ENCODE measurements around the gene LDLRAP1.
A peak's percentile ranks its signal among the peaks of the same experiment; 100 is the strongest.
"Not testable (repeated sequence)": the region's sequence is repeated elsewhere in the genome, so short reads cannot be mapped to it uniquely, and the experiment has no call there.

Gene LDLRAP1

GRCh38 chr1:25580927-25581326 is 37.5 kb downstream of the LDLRAP1 start:
- no peak for DNase-seq (ENCODE audit: low read depth)
- no peak overlapping the region for H3K4me3 ChIP-seq (ENCODE audit: low read depth, low read length)
- TF ChIP-seq, protein P1, sequence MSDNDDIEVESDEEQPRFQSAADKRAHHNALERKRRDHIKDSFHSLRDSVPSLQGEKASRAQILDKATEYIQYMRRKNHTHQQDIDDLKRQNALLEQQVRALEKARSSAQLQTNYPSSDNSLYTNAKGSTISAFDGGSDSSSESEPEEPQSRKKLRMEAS (IDR thresholded peaks at IDR 0.05; ENCODE audit: low read depth, low read length): peak; percentile 47; the same call in 1 of the 2 replicates
- TF ChIP-seq POLR2A (IDR thresholded peaks at IDR 0.05; ENCODE audit: extremely low read depth, insufficient read length) (no peak), CTCF (IDR thresholded peaks at IDR 0.05; ENCODE audit: low read depth, low read length) (no peak)

DNA sequence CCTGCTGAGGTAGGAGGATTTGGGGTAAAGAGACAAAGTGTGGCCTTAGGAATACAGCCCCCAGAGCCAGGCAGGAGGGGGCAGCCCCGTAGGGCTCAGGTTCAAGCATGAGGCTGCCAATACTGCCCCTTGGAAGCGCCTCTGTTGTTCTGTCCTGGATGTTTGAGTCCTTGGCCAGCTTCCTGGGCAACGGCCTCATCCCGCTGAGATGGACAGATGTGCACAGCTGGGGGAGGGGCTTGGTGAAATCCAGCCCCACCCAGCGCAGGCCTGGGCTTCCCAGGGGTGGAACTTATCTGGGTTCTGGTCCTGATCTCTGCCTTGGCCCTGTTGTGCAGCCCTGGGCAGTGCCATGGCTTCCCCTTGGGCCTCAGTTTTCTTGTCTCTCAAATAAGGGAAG is 38.4 kb downstream of the LDLRAP1 start:
- no peak for DNase-seq (ENCODE audit: low read depth)
- TF ChIP-seq CTCF (IDR thresholded peaks at IDR 0.05; ENCODE audit: low read depth, low read length): no peak
- TF ChIP-seq POLR2A (IDR thresholded peaks at IDR 0.05; ENCODE audit: extremely low read depth, insufficient read length): no peak
- no peak for TF ChIP-seq MYC (IDR thresholded peaks at IDR 0.05; ENCODE audit: low read depth, low read length)
- TF ChIP-seq, protein P1 (IDR thresholded peaks at IDR 0.05; ENCODE audit: low read depth, low read length): no peak
- H3K4me3 ChIP-seq (ENCODE audit: low read depth, low read length): no peak overlapping the region

- DNase-seq (ENCODE audit: low read depth): no peak
- H3K4me3 ChIP-seq (ENCODE audit: low read depth, low read length): no peak overlapping the region
- TF ChIP-seq CTCF (IDR thresholded peaks at IDR 0.05; ENCODE audit: low read depth, low read length) (no peak), MYC (IDR thresholded peaks at IDR 0.05; ENCODE audit: low read depth, low read length) (no peak), POLR2A (IDR thresholded peaks at IDR 0.05; ENCODE audit: extremely low read depth, insufficient read length) (no peak)
- TF ChIP-seq, protein P1 (IDR thresholded peaks at IDR 0.05; ENCODE audit: low read depth, low read length): no peak
Measured at GRCh38 chr1:25583519-25584370, 40.3 kb downstream of the LDLRAP1 start.

- TF ChIP-seq CTCF (IDR thresholded peaks at IDR 0.05; ENCODE audit: low read depth, low read length): no peak
- TF ChIP-seq MYC (IDR thresholded peaks at IDR 0.05; ENCODE audit: low read depth, low read length): no peak
- no peak for TF ChIP-seq POLR2A (IDR thresholded peaks at IDR 0.05; ENCODE audit: extremely low read depth, insufficient read length)
- TF ChIP-seq, protein P1 (IDR thresholded peaks at IDR 0.05; ENCODE audit: low read depth, low read length): no peak
- DNase-seq (ENCODE audit: low read depth): no peak
- no peak overlapping the region for H3K4me3 ChIP-seq (ENCODE audit: low read depth, low read length)
Measured at GRCh38 chr1:25586181-25586588, 42.8 kb downstream of the LDLRAP1 start.

DNA sequence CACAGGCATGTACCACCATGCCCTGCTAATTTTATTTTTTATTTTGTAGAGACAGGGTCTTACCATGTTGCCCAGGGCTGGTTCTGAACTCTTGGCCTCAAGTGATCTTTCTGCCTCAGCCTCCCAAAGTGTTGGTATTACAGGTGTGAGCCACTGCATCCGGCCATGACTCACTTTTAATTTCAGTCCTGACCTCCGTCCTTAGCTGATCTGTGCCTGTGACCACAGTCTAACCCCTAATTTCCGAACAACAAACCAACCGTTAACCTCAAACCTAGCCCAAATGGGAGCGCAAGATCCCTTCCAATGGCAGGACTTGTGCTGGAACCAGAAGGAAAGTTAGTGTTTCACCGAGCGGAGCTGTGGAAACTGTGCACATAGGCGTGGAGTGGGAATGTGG is 43.9 kb downstream of the LDLRAP1 start:
- no peak for TF ChIP-seq POLR2A (IDR thresholded peaks at IDR 0.05; ENCODE audit: extremely low read depth, insufficient read length)
- H3K4me3 ChIP-seq (ENCODE audit: low read depth, low read length): no peak overlapping the region
- DNase-seq (ENCODE audit: low read depth): no peak

- not testable (repeated sequence) for H3K4me3 ChIP-seq (ENCODE audit: low read depth, low read length); DNase-seq (ENCODE audit: low read depth)
Measured at GRCh38 chr1:25588224-25588623, 44.8 kb downstream of the LDLRAP1 start.

GRCh38 chr1:25588786-25589185 is 45.4 kb downstream of the LDLRAP1 start:
- H3K4me3 ChIP-seq (ENCODE audit: low read depth, low read length); DNase-seq (ENCODE audit: low read depth): not testable (repeated sequence)

Measured in NB4 (cell line).